ENCODE measurements around the gene TSSK3. TPM values are rescaled to one million over a fixed set of nuclear protein-coding genes. Genes with fewer than 3 reads are reported as not detected.

The TSSK3 gene
- total RNA-seq, 2 donors from 2014 or later, result 1.2 TPM; not detected in 1

DNA sequence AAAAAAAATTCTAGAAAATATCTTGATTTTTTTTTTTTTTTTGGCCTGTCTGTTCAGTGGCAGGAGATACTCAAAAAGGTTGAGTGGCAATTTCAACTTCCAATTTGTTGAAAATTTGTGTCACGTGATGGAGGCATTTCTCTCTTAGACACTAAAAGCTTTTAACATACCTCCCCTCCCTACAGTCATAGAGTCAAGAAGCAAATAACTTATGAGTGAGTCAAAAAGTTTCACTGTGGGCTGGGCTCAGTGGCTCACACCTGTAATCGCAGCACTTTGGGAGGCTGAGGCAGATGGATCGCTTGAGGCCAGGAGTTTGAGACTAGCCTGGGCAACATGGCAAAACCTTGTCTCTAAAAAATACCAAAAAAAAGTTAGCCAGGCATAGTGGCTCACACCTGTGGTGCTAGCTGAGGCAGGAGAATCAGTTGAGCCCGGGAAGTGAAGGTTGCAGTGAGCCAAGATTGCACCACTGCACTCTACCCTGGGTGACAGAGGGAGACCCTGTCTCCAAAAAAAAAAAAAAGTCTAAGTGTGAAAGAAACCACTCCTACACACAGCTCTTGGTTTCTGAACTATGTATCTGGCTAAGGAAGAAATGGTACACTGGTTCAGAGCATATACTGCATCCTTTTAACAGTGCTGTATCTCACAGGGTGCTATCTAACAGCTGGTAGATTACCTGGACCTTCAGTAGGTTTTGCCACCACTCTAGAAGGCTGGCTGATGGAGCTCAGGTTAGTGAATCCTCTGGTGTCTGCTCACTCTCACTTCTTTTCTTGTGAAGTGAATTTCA lies 43.5 kb downstream of the TSSK3 start:
- no peaks in the 10 kb centered on the region for H3K27me3 Mint-ChIP-seq
- ATAC-seq (no peak), DNase-seq (no peak)
- H3K36me3 Mint-ChIP-seq (ENCODE audit: low read depth), result no peaks in the 10 kb centered on the region
- no peak overlapping the region for H3K4me3 Mint-ChIP-seq
- H3K4me1 Mint-ChIP-seq, result no peaks in the 10 kb centered on the region
- H3K9me3 ChIP-seq (ENCODE audit: control insufficient read depth, low read length, poor library complexity, severe bottlenecking), result no peaks in the 10 kb centered on the region
- H3K27ac Mint-ChIP-seq, result no peak overlapping the region

DNA sequence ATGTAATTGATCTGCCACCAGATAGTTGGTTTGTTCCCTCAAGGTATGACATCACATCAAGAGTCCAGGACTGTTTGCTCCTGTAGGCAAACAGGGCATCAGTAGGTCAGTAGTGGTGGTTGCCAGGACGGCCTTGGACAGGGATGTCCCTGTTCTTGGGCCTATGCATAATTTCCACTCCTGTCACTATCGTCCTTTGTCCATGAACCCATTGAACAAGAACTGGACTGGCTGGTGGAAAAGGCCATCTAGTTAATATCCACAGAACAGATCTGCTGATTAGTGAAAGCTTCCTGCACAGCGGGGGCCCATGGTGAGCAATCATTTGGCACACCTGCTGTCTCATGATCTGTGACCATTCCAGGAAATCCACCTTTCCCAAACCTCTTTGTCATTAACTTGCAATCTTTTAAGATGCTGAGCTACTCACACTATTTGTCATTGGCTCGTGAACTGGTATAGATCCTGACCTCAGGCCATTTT lies 44.3 kb downstream of the TSSK3 start:
- Mint-ChIP-seq H3K4me1 (no peaks in the 10 kb centered on the region), H3K36me3 (ENCODE audit: low read depth) (no peaks in the 10 kb centered on the region), H3K27ac (no peak overlapping the region), H3K27me3 (peaks cover 3% of the 10 kb centered on the region), H3K4me3 (no peak overlapping the region)
- no peaks in the 10 kb centered on the region for H3K9me3 ChIP-seq (ENCODE audit: control insufficient read depth, low read length, poor library complexity, severe bottlenecking)
- DNase-seq (no peak), ATAC-seq (no peak)

DNA sequence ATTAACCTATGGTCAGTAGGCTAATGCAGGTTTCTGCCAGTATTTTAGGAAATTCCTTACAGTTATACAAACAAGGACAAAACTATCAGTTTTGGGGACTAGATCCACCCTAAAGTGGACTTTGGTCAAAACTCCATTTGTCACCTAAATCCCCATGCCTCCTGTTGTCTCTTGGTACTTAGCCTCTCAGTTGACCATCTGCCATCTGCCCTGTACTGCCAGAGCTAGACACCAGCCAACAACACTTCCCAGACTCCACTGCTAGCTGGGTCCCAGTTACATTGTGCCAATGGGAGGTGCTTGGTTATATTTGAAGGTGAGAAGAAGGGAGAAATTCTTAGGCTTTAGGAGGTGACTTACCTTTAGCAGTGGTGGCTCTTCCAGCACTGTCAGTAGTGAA lies 48.9 kb downstream of the TSSK3 start:
- H3K27ac Mint-ChIP-seq, result no peak overlapping the region
- H3K4me3 Mint-ChIP-seq, result no peak overlapping the region
- H3K36me3 Mint-ChIP-seq (ENCODE audit: low read depth), result peaks cover 3% of the 10 kb centered on the region
- peaks cover 26% of the 10 kb centered on the region for H3K27me3 Mint-ChIP-seq
- H3K9me3 ChIP-seq (ENCODE audit: control insufficient read depth, low read length, poor library complexity, severe bottlenecking), result no peaks in the 10 kb centered on the region
- H3K4me1 Mint-ChIP-seq, result peaks cover 6% of the 10 kb centered on the region
- no peak for DNase-seq
- no peak for ATAC-seq

DNA sequence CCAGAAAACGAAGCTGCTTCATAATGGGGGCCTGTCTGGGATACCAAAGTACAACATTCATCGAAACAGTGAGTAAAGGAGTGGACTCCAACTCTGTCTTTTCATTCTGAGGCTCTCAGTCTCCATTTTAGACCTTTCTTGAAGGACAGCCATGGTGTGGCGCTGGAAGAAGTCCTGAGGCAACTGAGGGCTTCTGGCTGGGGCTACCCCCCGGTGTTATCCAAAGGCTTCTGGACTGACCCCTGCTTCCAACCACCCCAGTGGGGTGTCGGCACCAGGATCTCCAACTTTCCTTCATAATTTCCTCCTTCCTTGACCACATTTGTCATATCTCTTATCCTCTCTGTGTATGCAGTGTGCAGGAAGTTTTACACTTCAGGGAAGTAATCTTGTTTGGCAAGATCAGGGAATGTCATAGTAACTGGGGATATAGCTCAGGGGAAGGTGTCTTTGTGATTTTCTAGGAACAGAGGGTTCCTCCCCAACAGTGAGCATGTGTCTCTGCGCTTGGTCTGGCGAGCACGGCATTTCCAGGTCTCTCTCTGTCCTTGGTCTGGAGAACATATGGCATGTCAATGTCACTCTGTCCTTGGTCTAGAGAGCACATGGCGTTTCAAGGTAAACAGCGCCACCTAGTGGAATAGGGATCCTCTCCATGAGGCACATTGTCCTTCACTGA lies 51.3 kb downstream of the TSSK3 start:
- no peaks in the 10 kb centered on the region for H3K9me3 ChIP-seq (ENCODE audit: control insufficient read depth, low read length, poor library complexity, severe bottlenecking)
- ATAC-seq (peak; percentile 88), DNase-seq (peak; percentile 43 to 64 (median 43))
- Mint-ChIP-seq H3K36me3 (ENCODE audit: low read depth) (peaks cover 3% of the 10 kb centered on the region), H3K27me3 (peaks cover 41% of the 10 kb centered on the region), H3K27ac (no peak overlapping the region), H3K4me1 (peaks cover 6% of the 10 kb centered on the region), H3K4me3 (no peak overlapping the region)

Other genes starting within 250 kb of the TSSK3 start
- gene TXLNA, start 182.9 kb upstream of the TSSK3 start, total RNA-seq, result 10 to 100 TPM; 22.9 to 24.6 TPM
- 1 to 10 TPM; 4.7 to 4.9 TPM for gene CCDC28B, start 161.9 kb upstream of the TSSK3 start, total RNA-seq
- gene IQCC, start 156.9 kb upstream of the TSSK3 start, total RNA-seq, result 1 to 10 TPM; 3.2 to 4.1 TPM
- not detected for gene DCDC2B, start 153.4 kb upstream of the TSSK3 start, total RNA-seq
- gene TMEM234, start 140.2 kb upstream of the TSSK3 start, total RNA-seq, result 10 to 100 TPM; 13.1 to 18.8 TPM
- 100 to 1,000 TPM; 116 to 132 TPM for gene EIF3I, start 140.1 kb upstream of the TSSK3 start, total RNA-seq
- under 1 TPM; 0.60 to 0.72 TPM for gene FAM167B, start 115.3 kb upstream of the TSSK3 start, total RNA-seq
- 100 to 1,000 TPM; 267 to 268 TPM for gene LCK, start 111.3 kb upstream of the TSSK3 start, total RNA-seq
- 10 to 100 TPM; 81.6 to 86.2 TPM for gene HDAC1, start 70.5 kb upstream of the TSSK3 start, total RNA-seq
- gene MARCKSL1, start 26.3 kb upstream of the TSSK3 start, total RNA-seq, result 10 to 100 TPM; 18.4 to 24.4 TPM
- 10 to 100 TPM; 30.1 to 32.9 TPM for gene FAM229A, start 54 bp upstream of the TSSK3 start, total RNA-seq
- gene BSDC1, start 31.9 kb downstream of the TSSK3 start, total RNA-seq, result 100 to 1,000 TPM; 177 to 181 TPM
- not detected for gene ZBTB8B, start 102.5 kb downstream of the TSSK3 start, total RNA-seq
- gene ZBTB8A, start 176.9 kb downstream of the TSSK3 start, total RNA-seq, result not detected

Data from T-helper 17 cell (primary cell).